GM19238 (cell line): Measurements from ENCODE around the gene TFAP2A.

Experiments
- DNase-seq: peaks from one replicate; pipeline ENCODE4 v3.0.0; 2011; ENCODE audit warnings: low spot score; ENCODE audit not compliant: insufficient read length

The TFAP2A gene

DNA sequence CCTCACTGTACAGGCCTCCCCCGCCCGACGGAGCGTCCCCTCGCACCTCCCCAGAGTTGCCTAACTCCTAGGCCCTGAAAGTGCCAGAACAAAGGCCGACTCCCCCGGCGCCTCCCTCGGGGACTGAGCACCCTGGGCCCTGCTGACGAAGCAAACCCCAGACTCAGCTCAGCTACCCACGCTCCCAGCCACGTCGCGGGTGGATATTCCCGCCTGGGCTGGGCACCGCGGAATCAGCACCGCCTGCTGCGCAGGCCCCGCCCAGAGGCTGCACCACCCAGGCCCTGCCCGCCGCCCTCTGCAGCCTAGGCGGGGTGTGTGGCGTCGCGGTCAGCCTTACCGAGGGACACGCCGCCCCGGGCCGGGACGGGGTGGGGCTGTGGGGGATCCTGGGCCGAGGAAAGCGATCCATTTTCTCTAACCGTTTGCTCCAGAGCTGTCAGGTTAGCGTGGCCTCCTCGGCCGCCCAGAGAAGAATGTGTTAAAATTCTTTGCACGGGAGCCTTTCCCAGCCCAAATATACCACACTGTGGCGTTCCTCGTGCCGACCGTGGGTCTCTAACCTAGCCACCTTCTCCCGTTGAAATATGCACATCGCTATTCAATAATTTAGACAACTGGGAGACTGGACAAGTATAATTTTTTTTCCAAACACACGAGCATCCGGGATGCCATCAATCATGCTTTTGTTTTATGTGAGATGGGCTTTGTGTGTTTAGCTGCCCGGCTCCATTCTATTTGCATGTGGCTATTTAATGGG, 31.4 kb downstream of the TFAP2A start:
- DNase-seq: no peak

GRCh38 chr6:10382728-10383330, 32.0 kb downstream of the TFAP2A start:
- no peak for DNase-seq

DNA sequence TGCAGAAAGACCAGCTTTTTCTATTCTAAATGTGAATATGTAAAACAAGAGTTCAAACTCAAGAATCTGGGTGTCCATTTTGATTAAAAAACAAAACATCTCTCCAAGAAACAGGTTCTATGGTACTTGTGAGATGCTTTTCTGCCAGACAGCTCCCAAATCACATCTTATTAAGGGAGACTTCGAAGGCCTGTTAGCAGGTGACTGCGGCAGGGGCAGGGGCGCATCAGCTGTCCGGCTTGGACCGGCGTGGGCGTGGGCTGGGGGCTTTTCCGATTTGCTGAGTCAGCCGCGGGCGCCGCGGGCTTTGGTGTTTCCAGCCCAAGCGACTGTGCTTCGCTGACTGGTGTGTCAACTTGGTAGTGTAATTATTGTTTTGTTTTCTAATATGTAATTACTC, 32.6 kb downstream of the TFAP2A start:
- DNase-seq: no peak

- no peak for DNase-seq
Observed at GRCh38 chr6:10381830-10382208, 33.1 kb downstream of the TFAP2A start.

- no peak for DNase-seq
Observed at GRCh38 chr6:10381133-10381829, 33.6 kb downstream of the TFAP2A start.

GRCh38 chr6:10375391-10375969, 39.4 kb downstream of the TFAP2A start:
- no peak for DNase-seq

DNA sequence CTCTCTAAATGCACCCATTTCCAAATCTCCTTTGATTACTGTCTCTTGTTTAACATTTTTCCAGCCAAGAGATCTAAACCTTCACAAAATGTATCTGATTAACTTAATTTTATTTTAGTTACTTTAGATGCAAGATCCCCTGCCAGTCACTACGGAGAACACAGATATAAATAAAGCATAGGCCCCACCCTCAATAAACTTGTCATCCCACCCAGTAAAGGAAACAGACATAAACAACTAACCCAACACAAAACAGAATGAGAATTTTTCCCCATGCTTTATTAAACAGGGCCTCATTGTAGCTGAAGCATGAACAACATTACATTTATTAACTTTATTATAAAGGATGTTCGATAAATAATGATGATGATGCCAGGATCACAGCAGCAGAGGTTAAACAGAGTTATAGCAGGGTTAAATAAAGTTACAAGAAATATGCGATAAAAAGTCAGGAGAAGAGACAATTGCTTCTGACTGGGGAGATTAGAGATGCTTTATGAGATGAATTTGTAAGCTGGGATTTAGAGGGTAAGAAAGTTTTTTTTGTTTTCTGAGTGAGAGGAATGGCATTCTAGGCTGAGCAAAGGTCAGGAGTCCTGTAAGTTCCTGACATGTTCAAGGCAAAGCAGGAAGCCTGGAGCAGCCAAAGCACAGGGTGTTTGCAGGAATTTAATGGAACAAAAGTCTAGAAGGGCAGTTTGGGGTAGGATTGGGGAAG, 41.1 kb downstream of the TFAP2A start:
- no peak for DNase-seq

GRCh38 chr6:10369896-10370295, 45.0 kb downstream of the TFAP2A start:
- no peak for DNase-seq

- no peak for DNase-seq
Observed at GRCh38 chr6:10368861-10369260, 46.0 kb downstream of the TFAP2A start.

DNA sequence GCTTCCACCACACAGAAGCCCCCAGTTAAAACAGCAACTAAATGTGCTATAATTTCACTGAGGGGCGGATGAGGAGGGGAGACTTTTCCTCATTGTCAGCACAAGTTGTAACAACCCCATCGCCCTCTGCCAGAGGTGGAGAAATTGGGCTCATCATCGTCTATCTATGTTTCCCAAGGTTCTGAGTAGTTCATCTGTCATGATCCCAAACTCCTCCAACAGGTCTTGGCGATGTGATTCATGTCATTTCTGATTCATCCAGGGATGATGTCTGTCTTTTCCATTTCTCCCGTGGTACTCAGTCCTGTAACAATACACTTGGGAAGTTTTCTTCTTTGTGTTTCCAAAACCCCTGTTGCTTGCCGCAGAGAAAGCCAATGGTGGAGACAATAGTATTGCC, 51.0 kb downstream of the TFAP2A start:
- DNase-seq: no peak

DNA sequence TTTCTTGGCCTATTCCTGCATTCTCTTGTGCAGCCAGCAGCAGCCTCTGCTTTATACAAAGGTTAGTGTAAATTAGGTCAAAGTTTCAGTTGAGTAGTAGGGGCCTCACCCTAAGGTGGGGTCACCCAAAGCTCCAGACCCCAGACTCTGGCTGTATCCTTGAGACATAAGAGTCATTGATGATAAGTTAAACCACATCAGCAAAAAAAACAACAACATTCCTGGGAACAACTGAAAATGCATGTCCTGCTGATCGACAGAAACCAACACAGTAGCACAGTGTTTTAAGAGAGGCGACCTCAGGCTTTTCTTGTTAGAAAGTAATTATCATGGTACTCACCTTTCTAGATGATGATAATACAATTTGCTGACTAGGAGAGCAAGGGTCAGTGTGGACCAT, 52.6 kb downstream of the TFAP2A start:
- DNase-seq: no peak

GRCh38 chr6:10361428-10361827, 53.4 kb downstream of the TFAP2A start:
- DNase-seq: no peak

GRCh38 chr6:10359581-10359980, 55.3 kb downstream of the TFAP2A start:
- DNase-seq: no peak

- no peak for DNase-seq
Observed at GRCh38 chr6:10355115-10355702, 59.7 kb downstream of the TFAP2A start.

- DNase-seq: no peak
Observed at GRCh38 chr6:10351791-10352190, 63.1 kb downstream of the TFAP2A start.

DNA sequence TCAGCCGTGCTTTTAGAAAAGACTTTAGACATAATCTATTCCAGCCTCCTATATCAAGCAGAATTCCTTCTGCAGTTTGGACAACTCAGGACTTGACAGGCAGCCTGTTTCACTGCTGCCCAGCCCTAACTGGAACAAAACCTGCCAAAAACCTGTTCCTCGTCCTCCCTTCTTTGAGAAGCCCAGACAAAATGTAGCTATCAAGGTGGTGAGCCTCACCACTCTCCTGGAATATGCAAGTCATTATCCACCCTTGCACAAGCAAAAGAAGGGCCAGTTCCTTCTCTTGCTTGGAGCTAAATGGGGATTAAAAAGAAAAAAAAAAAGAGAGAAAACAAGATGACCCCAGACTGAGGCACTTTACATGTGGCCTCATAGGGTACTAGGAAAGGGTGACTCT, 64.2 kb downstream of the TFAP2A start:
- no peak for DNase-seq

DNA sequence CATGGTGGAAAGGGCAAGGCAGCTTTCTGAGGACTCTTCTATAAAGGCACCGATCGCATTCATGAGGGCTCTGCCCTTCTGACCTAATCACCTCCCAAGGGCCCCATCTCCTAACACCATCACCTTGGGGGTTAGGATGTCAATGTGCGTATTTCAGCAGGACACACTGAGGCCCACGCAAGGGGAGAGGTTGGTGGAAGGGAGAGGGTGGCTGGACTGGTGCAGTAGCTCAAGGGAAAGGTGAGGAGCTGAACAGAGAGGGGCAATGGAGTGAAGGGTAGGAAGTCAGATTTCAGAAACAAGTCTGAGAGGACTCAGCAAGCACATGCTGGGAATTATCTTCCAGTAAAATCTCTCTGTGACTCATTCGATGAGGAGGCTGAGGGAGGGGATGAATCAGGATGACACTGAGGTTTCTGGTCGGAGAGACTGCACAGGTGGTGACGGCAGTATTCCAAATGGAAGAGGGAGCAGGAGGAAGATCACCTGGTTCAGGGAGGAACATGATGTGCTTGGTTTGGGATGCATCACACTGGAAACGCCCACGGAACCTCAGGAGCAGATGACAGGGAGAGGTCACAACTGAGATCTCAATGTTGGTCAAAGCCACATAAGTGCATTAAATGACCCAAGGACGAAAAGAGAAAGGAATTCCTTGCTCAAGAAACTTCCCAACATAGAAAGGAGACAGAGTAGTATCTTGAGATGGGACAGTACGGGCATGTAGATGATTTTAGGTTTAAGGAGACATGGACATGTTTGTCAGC, 67.1 kb downstream of the TFAP2A start:
- no peak for DNase-seq
